Adrenal gland (tissue), 12 donors: Measurements from ENCODE around the gene MYO10. TPM values are rescaled to one million over a fixed set of nuclear protein-coding genes. Genes with fewer than 3 reads are reported as not detected.

Experiments used
- DNase-seq, 7 donors: peaks; one replicate each; pipeline ENCODE4 v3.0.0-alpha.2; 2019 to 2020
- H3K27ac ChIP-seq, 5 donors: fragments of 200-600 bp; sonication (generic) in 4 of 5; 1 replicate in 3 of 5; 2 replicates in 2 of 5; pipeline versions ENCODE4 v1.5.1 to v1.8.0; 2016 to 2020; ENCODE audit warnings: mild to moderate bottlenecking in 1 of 5
- H3K27me3 ChIP-seq: fragments of 200-600 bp; 2 replicates; pipeline ENCODE4 v1.8.0; 2021
- H3K36me3 ChIP-seq, 2 donors: fragments of 200-600 bp; replicated peaks in 1 of 2; 1 replicate in 1 of 2; 2 replicates in 1 of 2; pipeline versions ENCODE4 v1.5.1 to v1.8.0; 2018 to 2022
- H3K4me1 ChIP-seq, 2 donors: fragments of 200-600 bp; replicated peaks in 1 of 2; 1 replicate in 1 of 2; 2 replicates in 1 of 2; pipeline versions ENCODE4 v1.5.1 to v1.8.0; 2018 to 2021
- H3K4me3 ChIP-seq, 4 donors: fragments of 200-600 bp; sonication (generic) in 3 of 4; one replicate each; pipeline ENCODE4 v1.5.1; 2016 to 2018
- H3K9me3 ChIP-seq, 3 donors: fragments of 200-600 bp; sonication (generic) in 1 of 3; replicated peaks in 1 of 3; 1 replicate in 2 of 3; 2 replicates in 1 of 3; pipeline versions ENCODE4 v1.5.1 to v1.8.0; 2016 to 2021
- POLR2A ChIP-seq, 2 donors: fragments of 450-650 bp; IDR thresholded peaks; one replicate each; pipeline ENCODE4 v1.6.1; 2017; ENCODE audit warnings: antibody characterized with exemption in 2 of 2, mild to moderate bottlenecking in 2 of 2, moderate library complexity in 1 of 2
- WGBS, 4 donors: extraction: QIAGEN DNeasy Blood & Tissue Kit in 2 of 4; methylation state at CpG; one replicate each; pipeline versions ENCODE4 v1.1.5 to v1.1.7; 2013 to 2017; 5-methylcytosine and 5-hydroxymethylcytosine counted together
- intact Hi-C, 2 donors: fragments of 100-400 bp; cut with DNase I; formaldehyde crosslinking; loops; one replicate each; pipeline versions ENCODE4 v1.14.1 to v1.15.0; 2022 to 2023
- polyA plus RNA-seq, 3 donors: library from polyadenylated mRNA; stranded (reverse); fragments of 200-250 nt in 2 of 3; fragments of 350-450 nt in 1 of 3; fragmentation: Illumina TruSeq in 1 of 3; extraction: RNeasy Lipid Tissue Mini Kit (QIAGEN cat#74804) in 1 of 3; gene quantifications; one replicate each; pipeline ENCODE4 v1.2.3, GENCODE V29; 2013 to 2014
- total RNA-seq, 9 donors: library from RNA; depleted of rRNA in 4 of 9; stranded (reverse); fragments of >200 nt in 4 of 9; fragments of 120-200 nt in 1 of 9; fragmentation: NEBNext Ultra II Directional in 1 of 9; extraction: Animal tissue kit (Norgen Biotek cat#: 25700) in 1 of 9; gene quantifications; one replicate each; pipeline versions ENCODE4 v1.1.0 to v1.2.4, GENCODE V29; 2013 to 2023
- TF ChIP-seq, protein P1 (sequence below), 6 experiments: fragments of 450-650 bp in 4 of 6; fragments of 200-600 bp in 2 of 6; sonication (generic) in 1 of 6; IDR thresholded peaks; 1 replicate in 5 of 6; 2 replicates in 1 of 6; pipeline versions ENCODE4 v1.5.1 to v1.8.0; 2016 to 2021; ENCODE audit warnings: antibody characterized with exemption in 6 of 6, mild to moderate bottlenecking in 2 of 6, moderate library complexity in 1 of 6
- donor health status: healthy with polysubstance abuse.
- donor health status: Bipolar disorder and iron deficiency.
- donor health status: DM: yes; HTN: yes; CAD: no.
- donor health status: DM: no; HTN: no; CAD: no.
- donor health status: DM: no; HTN: no; CAD: no.
- donor health status: DM: yes; HTN: yes; CAD: no.

Gene MYO10
- total and polyA plus RNA-seq, 12 donors = 2.2 to 38.9 (median 10.5) TPM

DNA sequence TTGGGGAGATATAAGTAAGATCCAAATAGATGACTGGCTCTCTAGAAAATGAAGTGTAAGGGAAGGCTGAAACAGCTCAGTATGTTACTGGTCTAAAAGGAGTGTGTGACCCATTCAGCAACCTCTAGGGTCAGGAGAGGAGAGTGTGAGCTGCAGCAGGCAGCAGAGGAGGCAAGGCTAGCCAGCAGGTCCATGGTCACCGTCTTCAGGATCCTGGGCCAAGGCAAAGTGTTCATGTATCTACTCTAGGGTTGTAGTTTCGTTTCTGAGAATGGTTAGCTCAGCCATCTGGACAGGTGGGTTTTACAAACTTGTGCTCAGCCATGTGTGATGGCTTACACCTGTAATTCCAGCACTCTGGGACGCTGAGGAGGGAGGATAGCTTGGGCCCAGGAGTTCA, 13.7 kb downstream of the MYO10 start:
- no peaks in the 10 kb centered on the region for H3K9me3 ChIP-seq
- TF ChIP-seq, protein P1, sequence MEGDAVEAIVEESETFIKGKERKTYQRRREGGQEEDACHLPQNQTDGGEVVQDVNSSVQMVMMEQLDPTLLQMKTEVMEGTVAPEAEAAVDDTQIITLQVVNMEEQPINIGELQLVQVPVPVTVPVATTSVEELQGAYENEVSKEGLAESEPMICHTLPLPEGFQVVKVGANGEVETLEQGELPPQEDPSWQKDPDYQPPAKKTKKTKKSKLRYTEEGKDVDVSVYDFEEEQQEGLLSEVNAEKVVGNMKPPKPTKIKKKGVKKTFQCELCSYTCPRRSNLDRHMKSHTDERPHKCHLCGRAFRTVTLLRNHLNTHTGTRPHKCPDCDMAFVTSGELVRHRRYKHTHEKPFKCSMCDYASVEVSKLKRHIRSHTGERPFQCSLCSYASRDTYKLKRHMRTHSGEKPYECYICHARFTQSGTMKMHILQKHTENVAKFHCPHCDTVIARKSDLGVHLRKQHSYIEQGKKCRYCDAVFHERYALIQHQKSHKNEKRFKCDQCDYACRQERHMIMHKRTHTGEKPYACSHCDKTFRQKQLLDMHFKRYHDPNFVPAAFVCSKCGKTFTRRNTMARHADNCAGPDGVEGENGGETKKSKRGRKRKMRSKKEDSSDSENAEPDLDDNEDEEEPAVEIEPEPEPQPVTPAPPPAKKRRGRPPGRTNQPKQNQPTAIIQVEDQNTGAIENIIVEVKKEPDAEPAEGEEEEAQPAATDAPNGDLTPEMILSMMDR (IDR thresholded peaks at IDR 0.05) = no peak
- TF ChIP-seq POLR2A (IDR thresholded peaks at IDR 0.05) = no peak
- 72 to 88% (median 76%) methylated on average over 3 of the region's 3 CpGs for WGBS, 4 donors

DNA sequence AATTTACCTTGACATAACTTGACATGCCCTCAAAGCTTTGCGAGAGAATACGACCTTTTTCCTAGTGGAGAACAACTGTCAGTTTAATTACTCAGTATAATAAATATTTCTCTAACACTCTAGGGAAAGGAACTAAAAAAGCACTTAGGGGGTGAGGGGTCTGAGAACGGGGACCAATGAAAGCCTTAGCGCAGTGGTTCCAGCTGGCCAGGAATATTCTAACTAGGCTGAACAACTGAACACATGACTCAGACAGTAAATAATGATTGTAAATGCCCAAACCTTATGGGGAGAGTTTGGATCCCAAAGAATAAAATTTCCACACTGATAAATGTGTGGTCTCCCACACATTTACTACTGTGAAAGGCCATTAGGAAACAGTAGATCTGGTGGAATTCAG, 14.9 kb downstream of the MYO10 start:
- no peak overlapping the region for H3K27ac ChIP-seq

More for the DNA sequence above, 13.7 kb downstream of the MYO10 start:
- Histone ChIP-seq H3K36me3 (no peaks in the 10 kb centered on the region), H3K4me1 (no peaks in the 10 kb centered on the region), H3K27ac (no peak overlapping the region), H3K4me3 (no peak overlapping the region), H3K27me3 (no peaks in the 10 kb centered on the region)
- no peak for DNase-seq
- intact Hi-C loops = no loop called here

DNA sequence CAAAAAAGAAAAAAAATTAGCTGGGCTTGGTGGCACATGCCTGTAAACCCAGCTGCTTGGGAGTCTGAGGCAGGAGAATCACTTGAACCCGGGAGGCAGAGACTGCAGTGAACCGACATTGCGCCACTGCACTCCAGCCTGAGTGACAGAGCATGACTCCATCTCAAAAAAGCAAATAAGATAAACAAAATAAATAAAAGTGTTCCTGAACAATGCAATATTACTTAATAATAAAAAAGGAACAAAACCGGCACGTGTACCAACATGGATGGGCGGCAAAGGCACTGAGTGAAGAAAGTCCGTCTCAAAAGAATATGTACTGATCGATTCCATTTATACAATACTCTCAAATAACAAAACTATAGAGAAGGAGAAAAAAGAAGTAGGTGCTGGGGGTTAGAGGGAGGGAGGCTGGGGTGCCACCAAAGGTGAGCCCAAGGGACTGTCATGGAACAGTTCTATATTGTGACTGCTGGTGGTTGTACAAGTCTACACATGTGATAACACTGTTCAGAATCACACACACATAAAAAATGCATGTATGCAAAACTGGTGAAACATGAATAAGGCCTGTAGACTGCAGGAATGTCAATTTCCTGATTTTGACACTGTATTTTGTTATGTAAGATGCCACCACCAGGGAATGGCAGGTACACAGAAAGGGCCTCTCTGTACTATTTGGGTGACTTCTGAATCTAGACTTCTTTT, 15.8 kb downstream of the MYO10 start:
- Histone ChIP-seq H3K27ac (no peak overlapping the region), H3K4me1 (no peaks in the 10 kb centered on the region), H3K4me3 (no peak overlapping the region), H3K9me3 (no peaks in the 10 kb centered on the region), H3K36me3 (no peaks in the 10 kb centered on the region), H3K27me3 (no peaks in the 10 kb centered on the region)
- 90 to 98% (median 94%) methylated on average over 8 of the region's 8 CpGs for WGBS, 4 donors
- TF ChIP-seq, protein P1 (IDR thresholded peaks at IDR 0.05) = no peak
- TF ChIP-seq POLR2A (IDR thresholded peaks at IDR 0.05) = no peak
- intact Hi-C loops = no loop called here
- no peak for DNase-seq

More for the DNA sequence above, 14.9 kb downstream of the MYO10 start:
- TF ChIP-seq, protein P1 (IDR thresholded peaks at IDR 0.05) = no peak
- no peak for TF ChIP-seq POLR2A (IDR thresholded peaks at IDR 0.05)
- Histone ChIP-seq H3K4me3 (no peak overlapping the region), H3K27me3 (no peaks in the 10 kb centered on the region), H3K9me3 (no peaks in the 10 kb centered on the region), H3K36me3 (no peaks in the 10 kb centered on the region), H3K4me1 (no peaks in the 10 kb centered on the region)
- 84 to 93% (median 86%) methylated on average over 4 of the region's 4 CpGs for WGBS, 4 donors
- DNase-seq = no peak
- intact Hi-C loops = no loop called here

DNA sequence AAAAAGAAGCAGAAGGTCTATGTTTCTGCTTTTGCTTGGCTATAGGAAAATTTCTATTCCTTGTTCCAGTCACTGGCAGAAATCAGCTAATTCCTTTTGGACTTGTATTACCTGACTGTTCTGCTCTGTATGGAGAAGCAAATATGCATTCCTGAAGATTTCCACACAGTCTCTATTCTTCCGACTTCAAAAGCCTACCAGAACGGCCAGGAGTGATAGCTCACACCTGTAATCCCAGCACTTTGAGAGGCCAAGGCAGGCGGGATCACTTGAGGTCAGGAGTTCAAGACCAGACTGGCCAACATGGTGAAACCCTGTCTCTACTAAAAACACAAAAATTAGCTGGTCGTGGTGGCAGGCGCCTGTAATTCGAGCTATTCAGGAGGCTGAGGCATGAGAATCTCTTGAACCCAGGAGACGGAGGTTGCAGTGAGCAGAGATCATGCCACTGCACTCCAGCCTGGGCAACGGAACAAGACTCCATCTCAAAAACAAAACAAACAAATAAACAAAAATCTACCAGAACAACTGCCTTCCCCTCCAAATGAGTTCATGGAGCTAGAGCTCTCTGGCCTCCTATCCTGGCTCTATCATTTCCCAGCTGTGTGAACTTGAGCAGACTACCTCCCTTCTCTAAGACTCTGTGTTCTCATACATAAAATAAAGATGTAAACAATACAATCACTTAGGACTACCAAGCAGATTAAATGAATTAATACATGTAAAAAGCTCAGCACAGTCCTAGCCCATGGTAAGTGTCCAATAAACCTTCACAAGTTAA, 17.0 kb downstream of the MYO10 start:
- TF ChIP-seq, protein P1 (IDR thresholded peaks at IDR 0.05) = no peak
- no peak for TF ChIP-seq POLR2A (IDR thresholded peaks at IDR 0.05)
- Histone ChIP-seq H3K27ac (peak overlapping the region in 1 of 5 donors; percentile 47), H3K4me1 (no peaks in the 10 kb centered on the region), H3K27me3 (no peaks in the 10 kb centered on the region), H3K9me3 (no peaks in the 10 kb centered on the region), H3K4me3 (no peak overlapping the region), H3K36me3 (no peaks in the 10 kb centered on the region)
- intact Hi-C loops = no loop called here
- 82 to 89% (median 84%) methylated on average over 8 of the region's 8 CpGs for WGBS, 4 donors
- DNase-seq = no peak
